GM18867 (cell line): Measurements from ENCODE around the gene SNX10.
A peak's percentile ranks its signal among the peaks of the same experiment; 100 is the strongest.

ENCODE experiments used
- ATAC-seq: cut with Tn5 transposase; IDR thresholded peaks from one replicate; pipeline ENCODE4 v1.9.1; 2021; ENCODE audit warnings: mild to moderate bottlenecking, moderate library complexity; ENCODE audit not compliant: unreplicated experiment

The SNX10 gene

GRCh38 chr7:26332698-26333097, 41.0 kb downstream of the SNX10 start:
- no peak for ATAC-seq

- ATAC-seq = no peak
These were observed 42.7 kb downstream of the SNX10 start for GRCh38 chr7:26334166-26334859.

GRCh38 chr7:26337232-26337865, 45.7 kb downstream of the SNX10 start:
- no peak for ATAC-seq

- ATAC-seq = no peak
These were observed 48.9 kb downstream of the SNX10 start for GRCh38 chr7:26340476-26341018.

GRCh38 chr7:26343320-26343832, 51.7 kb downstream of the SNX10 start:
- ATAC-seq = no peak

- ATAC-seq = no peak
These were observed 52.2 kb downstream of the SNX10 start for GRCh38 chr7:26343837-26344236.

GRCh38 chr7:26345202-26345601, 53.5 kb downstream of the SNX10 start:
- no peak for ATAC-seq

- ATAC-seq = no peak
These were observed 54.2 kb downstream of the SNX10 start for GRCh38 chr7:26345837-26346236.

GRCh38 chr7:26346611-26347203, 55.0 kb downstream of the SNX10 start:
- no peak for ATAC-seq

GRCh38 chr7:26348234-26348851, 56.7 kb downstream of the SNX10 start:
- ATAC-seq = no peak

GRCh38 chr7:26349005-26349915, 57.6 kb downstream of the SNX10 start:
- ATAC-seq = no peak

- ATAC-seq = no peak
These were observed 59.5 kb downstream of the SNX10 start for GRCh38 chr7:26351171-26351570.

- ATAC-seq = no peak
These were observed 64.6 kb downstream of the SNX10 start for GRCh38 chr7:26356229-26356628.

- no peak for ATAC-seq
These were observed 65.5 kb downstream of the SNX10 start for GRCh38 chr7:26356929-26357798.

- no peak for ATAC-seq
These were observed 66.1 kb downstream of the SNX10 start for GRCh38 chr7:26357799-26358151.

- no peak for ATAC-seq
These were observed 69.0 kb downstream of the SNX10 start for GRCh38 chr7:26360650-26361049.

- no peak for ATAC-seq
These were observed 70.0 kb downstream of the SNX10 start for GRCh38 chr7:26361637-26362036.

GRCh38 chr7:26363465-26363864, 71.8 kb downstream of the SNX10 start:
- no peak for ATAC-seq

GRCh38 chr7:26365077-26365900, 73.6 kb downstream of the SNX10 start:
- peak; percentile 86 for ATAC-seq
